ENCODE data around the gene SNX21. TPM values are rescaled to one million over a fixed set of nuclear protein-coding genes. Genes with fewer than 3 reads are reported as not detected.
A peak's percentile ranks its signal among the peaks of the same experiment; 100 is the strongest.
"Not testable (repeated sequence)": the region's sequence is repeated elsewhere in the genome, so short reads cannot be mapped to it uniquely, and the experiment has no call there.

SNX21 gene
- total RNA-seq, 8 experiments from 2014 or later, result 7.6 to 42.1 (median 15.8) TPM

DNA sequence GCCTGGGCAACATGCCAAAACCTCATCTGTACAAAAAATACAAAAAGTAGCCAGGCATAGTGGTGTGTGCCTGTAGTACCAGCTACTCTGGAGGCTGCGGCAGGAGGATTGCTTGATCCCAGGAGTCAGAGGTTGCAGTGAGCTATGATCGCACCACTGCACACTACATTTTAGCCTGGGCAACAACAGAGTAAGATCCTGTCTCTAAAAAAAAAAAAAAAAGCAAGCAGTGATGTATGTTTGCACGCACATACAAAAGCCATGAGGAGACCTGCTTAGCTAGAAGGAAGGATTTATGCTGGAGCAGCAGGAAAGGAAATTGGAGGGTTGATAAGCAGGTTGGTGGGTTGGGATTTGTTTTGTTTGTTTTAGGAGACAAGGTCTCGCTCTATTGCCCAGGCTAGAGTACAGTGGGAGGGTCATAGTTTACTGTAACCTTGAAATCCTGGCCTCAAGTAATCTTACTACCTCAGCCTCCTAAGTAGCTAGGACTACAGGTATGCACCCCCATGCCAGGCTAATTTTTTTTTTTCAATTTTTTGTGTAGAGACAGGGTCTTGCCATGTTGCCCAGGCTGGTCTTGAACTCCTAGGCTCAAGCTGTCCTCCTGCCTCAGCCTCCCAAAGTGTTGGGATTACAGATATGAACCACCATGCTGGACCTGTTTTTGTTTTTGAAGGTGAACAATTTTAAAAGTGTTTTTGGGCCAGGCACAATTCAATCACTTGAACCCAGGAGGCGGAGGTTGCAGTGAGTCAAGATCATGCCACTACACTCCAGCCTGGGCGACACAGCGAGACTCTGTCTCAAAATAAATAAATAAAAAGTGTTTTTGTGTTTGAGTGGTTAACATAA lies 27.8 kb downstream of the SNX21 start:
- no peak overlapping the region for H3K27ac ChIP-seq
- in situ Hi-C loops (cut with MboI; ENCODE audit: low pct_unique_long_range_greater_than_20kb in 2 of 9, low sequenced_read_pairs in 9 of 9, unreplicated experiment in 9 of 9), result no loop called here
- H3K4me1 ChIP-seq (replicated peaks in 1 of 2), result peaks cover 9 to 18% of the 10 kb centered on the region in 2 donors
- no peak for ATAC-seq (replicated peaks in 6 of 8)
- 81 to 100% (median 93%) methylated on average over 2 to 7 of the region's 7 CpGs; no CpG with 5 or more reads in 1 of the 10 experiments for WGBS, 10 experiments
- no peak overlapping the region for H3K4me3 ChIP-seq

- Histone ChIP-seq H3K4me3 (no peak overlapping the region), H3K4me1 (replicated peaks in 1 of 2) (peaks cover under 1 to 8% of the 10 kb centered on the region in 2 donors), H3K27ac (no peak overlapping the region)
- peak in 2 of 8 experiments; percentile 31 to 42 for ATAC-seq (replicated peaks in 6 of 8)
- in situ Hi-C loops (cut with MboI; ENCODE audit: low pct_unique_long_range_greater_than_20kb in 2 of 9, low sequenced_read_pairs in 9 of 9, unreplicated experiment in 9 of 9), result no loop called here
- WGBS, 10 experiments, result 14 to 100% (median 85%) methylated on average over 1 to 6 of the region's 7 CpGs
Observed at GRCh38 chr20:45863543-45864470, 30.2 kb downstream of the SNX21 start.

- in situ Hi-C loops (cut with MboI; ENCODE audit: low pct_unique_long_range_greater_than_20kb in 2 of 9, low sequenced_read_pairs in 9 of 9, unreplicated experiment in 9 of 9), result no loop called here
- Histone ChIP-seq H3K27ac (no peak overlapping the region), H3K4me1 (replicated peaks in 1 of 2) (no peaks in the 10 kb centered on the region), H3K4me3 (no peak overlapping the region)
- WGBS, 10 experiments, result 72 to 100% (median 90%) methylated on average over 2 to 5 of the region's 5 CpGs; no CpG with 5 or more reads in 3 of the 10 experiments
- no peak for ATAC-seq (replicated peaks in 6 of 8)
Observed at GRCh38 chr20:45866454-45866853, 32.9 kb downstream of the SNX21 start.

DNA sequence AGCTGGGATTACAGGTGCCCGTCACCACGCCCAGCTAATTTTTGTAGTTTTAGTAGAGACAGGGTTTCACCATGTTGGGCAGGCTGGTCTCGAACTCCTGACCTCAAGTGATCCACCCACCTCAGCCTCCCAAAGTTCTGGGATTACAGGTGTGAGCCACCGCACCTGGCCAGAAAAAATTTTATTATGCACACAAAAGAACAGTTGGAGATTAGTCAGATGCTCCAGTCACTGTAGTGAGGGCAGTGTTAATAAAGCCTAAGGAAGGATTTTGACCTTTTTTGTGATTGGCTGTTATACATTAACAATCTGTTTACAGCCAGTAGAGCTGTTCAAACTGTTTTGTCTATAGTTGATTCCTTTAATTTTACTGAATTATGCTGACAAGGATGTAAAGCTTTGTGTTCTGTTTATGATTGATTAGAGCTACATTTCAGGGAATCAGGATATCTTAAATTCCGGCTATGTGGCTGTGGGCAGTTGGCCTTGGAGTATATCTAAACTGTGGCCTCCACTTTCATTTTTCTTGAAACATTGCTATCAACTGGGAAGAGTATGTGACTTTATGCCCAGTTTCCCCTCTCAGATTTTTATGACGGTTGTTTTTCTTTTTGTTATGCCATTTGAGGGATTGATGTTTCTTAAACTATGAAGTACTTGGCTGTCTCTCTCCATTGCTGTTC lies 33.7 kb downstream of the SNX21 start:
- Histone ChIP-seq H3K4me3 (no peak overlapping the region), H3K27ac (no peak overlapping the region), H3K4me1 (replicated peaks in 1 of 2) (no peaks in the 10 kb centered on the region)
- whole genome bisulfite sequencing, 10 experiments, result 80 to 100% (median 90%) methylated on average over 2 to 6 of the region's 6 CpGs; no CpG with 5 or more reads in 1 of the 10 experiments
- in situ Hi-C loops (cut with MboI; ENCODE audit: low pct_unique_long_range_greater_than_20kb in 2 of 9, low sequenced_read_pairs in 9 of 9, unreplicated experiment in 9 of 9), result no loop called here
- ATAC-seq (replicated peaks in 6 of 8), result no peak

GRCh38 chr20:45867819-45868176 lies 34.2 kb downstream of the SNX21 start:
- in situ Hi-C loops (cut with MboI; ENCODE audit: low pct_unique_long_range_greater_than_20kb in 2 of 9, low sequenced_read_pairs in 9 of 9, unreplicated experiment in 9 of 9), result no loop called here
- H3K4me3 ChIP-seq, result no peak overlapping the region
- H3K27ac ChIP-seq, result no peak overlapping the region
- peak in 2 of 8 experiments; percentile 28 to 59 for ATAC-seq (replicated peaks in 6 of 8)
- no peaks in the 10 kb centered on the region for H3K4me1 ChIP-seq (replicated peaks in 1 of 2)

- in situ Hi-C loops (cut with MboI; ENCODE audit: low pct_unique_long_range_greater_than_20kb in 2 of 9, low sequenced_read_pairs in 9 of 9, unreplicated experiment in 9 of 9), result no loop called here
- no peak for ATAC-seq (replicated peaks in 6 of 8)
- H3K27ac ChIP-seq, result no peak overlapping the region
- H3K4me1 ChIP-seq (replicated peaks in 1 of 2), result no peaks in the 10 kb centered on the region
- 75 to 100% (median 91%) methylated on average over 1 to 4 of the region's 4 CpGs; no CpG with 5 or more reads in 4 of the 10 experiments for WGBS, 10 experiments
- H3K4me3 ChIP-seq, result no peak overlapping the region
Observed at GRCh38 chr20:45872626-45873025, 39.0 kb downstream of the SNX21 start.

DNA sequence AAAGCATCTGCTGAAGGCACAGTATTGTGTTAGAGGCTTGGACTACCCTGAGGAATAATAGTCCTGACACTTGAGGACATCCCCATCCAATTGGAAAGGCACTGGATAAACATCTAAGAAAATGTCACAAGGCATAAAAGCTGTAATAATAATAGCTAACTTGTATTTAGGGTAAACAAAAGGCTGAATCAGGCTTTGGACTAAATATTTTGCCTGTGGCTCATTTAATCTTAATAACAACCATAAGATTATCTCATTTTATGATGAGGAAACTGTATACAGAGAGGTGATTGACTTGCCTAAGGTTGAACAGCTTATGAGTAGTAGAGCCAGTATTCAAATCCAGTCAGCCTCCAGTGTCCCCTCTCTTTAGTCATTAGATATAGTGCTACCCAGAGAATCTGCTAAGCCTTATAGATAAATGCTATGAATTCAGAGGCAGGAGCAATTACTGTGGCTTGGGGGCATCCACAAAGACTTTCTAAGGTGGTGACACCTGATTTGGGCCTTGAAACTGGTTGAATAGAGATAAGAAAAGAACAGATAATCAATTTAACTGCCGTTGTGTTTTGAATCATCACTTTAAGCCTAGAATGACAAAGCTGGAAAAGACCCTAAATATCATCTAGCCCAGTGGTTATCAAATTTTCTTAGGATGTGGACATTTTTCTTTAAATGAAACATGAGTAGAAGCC lies 40.0 kb downstream of the SNX21 start:
- in situ Hi-C loops (cut with MboI; ENCODE audit: low pct_unique_long_range_greater_than_20kb in 2 of 9, low sequenced_read_pairs in 9 of 9, unreplicated experiment in 9 of 9), result no loop called here
- 71 to 100% (median 92%) methylated on average over 1 of the region's 1 CpG; no CpG with 5 or more reads in 6 of the 10 experiments for WGBS, 10 experiments
- Histone ChIP-seq H3K4me1 (replicated peaks in 1 of 2) (no peaks in the 10 kb centered on the region), H3K4me3 (no peak overlapping the region), H3K27ac (no peak overlapping the region)
- ATAC-seq (replicated peaks in 6 of 8), result no peak

GRCh38 chr20:45874104-45874481 lies 40.5 kb downstream of the SNX21 start:
- WGBS, 10 experiments, result 82 to 95% (median 86%) methylated on average over 3 to 10 of the region's 10 CpGs; no CpG with 5 or more reads in 7 of the 10 experiments
- in situ Hi-C loops (cut with MboI; ENCODE audit: low pct_unique_long_range_greater_than_20kb in 2 of 9, low sequenced_read_pairs in 9 of 9, unreplicated experiment in 9 of 9); H3K4me3 ChIP-seq; H3K27ac ChIP-seq; ATAC-seq (replicated peaks in 6 of 8); H3K4me1 ChIP-seq (replicated peaks in 1 of 2): not testable (repeated sequence)

- Histone ChIP-seq H3K4me1 (replicated peaks in 1 of 2) (no peaks in the 10 kb centered on the region), H3K27ac (no peak overlapping the region), H3K4me3 (no peak overlapping the region)
- in situ Hi-C loops (cut with MboI; ENCODE audit: low pct_unique_long_range_greater_than_20kb in 2 of 9, low sequenced_read_pairs in 9 of 9, unreplicated experiment in 9 of 9), result no loop called here
- WGBS, 10 experiments, result 17 to 100% (median 73%) methylated on average over 1 to 3 of the region's 4 CpGs; no CpG with 5 or more reads in 2 of the 10 experiments
- ATAC-seq (replicated peaks in 6 of 8), result no peak
Observed at GRCh38 chr20:45874576-45874975, 41.0 kb downstream of the SNX21 start.

DNA sequence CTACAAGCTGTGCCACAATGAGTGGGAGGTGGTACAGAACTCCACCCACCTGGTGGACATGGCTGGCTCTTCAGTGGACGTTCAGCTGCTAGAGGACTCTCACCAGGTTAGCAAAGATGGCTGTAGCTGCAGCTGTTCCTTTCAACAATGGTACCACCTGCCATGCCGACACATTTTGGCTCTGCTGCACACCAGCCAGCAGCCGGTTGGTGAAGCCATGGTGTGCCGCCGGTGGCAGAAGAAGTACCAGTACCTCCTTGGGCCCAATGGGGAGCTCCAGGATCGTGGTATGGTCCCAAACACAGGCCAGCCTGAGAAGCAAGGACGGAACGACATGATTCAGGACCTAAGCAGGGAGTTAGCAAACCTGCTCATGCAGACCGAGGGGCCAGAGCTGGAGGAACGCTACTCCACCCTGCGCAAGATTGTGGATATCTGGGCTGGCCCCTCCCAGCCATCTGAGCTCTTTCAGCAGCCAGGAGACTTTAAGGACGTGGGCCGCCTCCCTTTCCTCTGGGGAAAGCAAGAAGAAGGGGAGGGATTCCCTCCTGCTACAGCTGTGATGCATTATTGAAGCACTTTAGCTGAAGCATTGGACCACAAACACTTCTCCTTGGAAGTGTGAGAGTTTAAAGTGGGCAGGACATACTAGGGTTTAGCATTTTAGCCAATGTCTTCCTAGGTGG lies 44.6 kb downstream of the SNX21 start:
- ATAC-seq (replicated peaks in 6 of 8), result peak in 3 of 8 experiments; percentile 63 to 81 (median 77)
- 5 to 100% (median 80%) methylated on average over 1 to 8 of the region's 13 CpGs; no CpG with 5 or more reads in 2 of the 10 experiments for WGBS, 10 experiments
- in situ Hi-C loops (cut with MboI; ENCODE audit: low pct_unique_long_range_greater_than_20kb in 2 of 9, low sequenced_read_pairs in 9 of 9, unreplicated experiment in 9 of 9), result no loop called here
- Histone ChIP-seq H3K27ac (no peak overlapping the region), H3K4me1 (replicated peaks in 1 of 2) (peaks cover 5 to 11% of the 10 kb centered on the region in 2 donors), H3K4me3 (no peak overlapping the region)

DNA sequence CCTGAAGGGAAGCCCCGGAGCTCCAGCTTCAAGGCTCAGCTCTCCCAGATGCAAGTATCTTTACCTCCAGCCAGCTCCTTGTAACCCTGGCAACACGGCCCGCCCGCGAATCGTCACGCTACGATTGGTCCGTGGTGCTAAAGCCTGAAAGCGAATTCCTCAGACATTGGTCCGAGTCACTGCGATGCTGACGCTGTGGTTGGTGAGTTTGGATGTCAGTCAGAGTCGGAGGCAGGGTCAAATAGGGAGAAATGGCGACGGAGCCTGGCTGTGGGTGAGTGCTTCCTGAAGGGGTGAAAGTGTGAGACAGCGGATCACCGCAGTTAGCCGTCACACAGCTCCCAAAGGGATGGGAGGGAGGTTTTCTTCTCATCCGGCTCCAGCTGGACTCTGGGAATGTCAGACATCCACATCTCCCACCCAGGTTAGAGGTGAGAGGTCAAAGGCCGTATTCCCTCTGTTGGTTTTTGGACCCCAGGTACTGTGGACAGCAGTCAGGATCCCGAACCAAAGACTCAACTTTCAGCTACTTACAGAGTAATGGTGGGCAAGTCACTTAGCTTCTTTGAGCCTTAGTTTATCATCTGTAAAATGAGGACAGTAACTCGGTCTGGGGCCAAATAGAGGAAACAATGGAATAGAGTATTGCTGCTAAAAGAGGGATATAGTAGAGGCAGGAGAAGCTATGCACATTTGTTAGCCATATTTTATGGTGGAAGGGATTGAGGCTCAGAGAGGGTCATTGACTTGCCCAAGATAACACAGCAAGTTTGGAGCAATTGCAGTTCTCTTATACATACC lies 47.6 kb downstream of the SNX21 start, which contains the start of gene ZSWIM1:
Gene ZSWIM1, plus strand, starts transcription at position 240 of the 801 bp plus-strand sequence. CDS start 1,366 bp downstream, outside the sequence.
- in situ Hi-C loops (cut with MboI; ENCODE audit: low pct_unique_long_range_greater_than_20kb in 2 of 9, low sequenced_read_pairs in 9 of 9, unreplicated experiment in 9 of 9), result no loop called here
- Histone ChIP-seq H3K4me1 (replicated peaks in 1 of 2) (peaks cover 5 to 11% of the 10 kb centered on the region in 2 donors), H3K27ac (peak within 1 kb of the TSS; percentile 68 to 76), H3K4me3 (peak within 1 kb of the TSS; percentile 42 to 80 (median 71))
- WGBS, 10 experiments, result 0 to 2% (median 0%) methylated on average over 1 to 21 of the region's 23 CpGs
- peak; percentile 75 to 100 (median 98) for ATAC-seq (replicated peaks in 6 of 8)
